ENCODE results near the gene RABEPK.
"Not testable (repeated sequence)": the region's sequence is repeated elsewhere in the genome, so short reads cannot be mapped to it uniquely, and the experiment has no call there.

Gene RABEPK

GRCh38 chr9:125200216-125201047, at the start of gene RABEPK:
TSS of gene RABEPK (plus strand) at chr9:125200542. CDS start at chr9:125203014, 2,472 bp downstream.
- peak; percentile 87 for DNase-seq

- no peak for DNase-seq
Measured at GRCh38 chr9:125151730-125152129, 48.6 kb upstream of the RABEPK start.

GRCh38 chr9:125153712-125154367, 46.5 kb upstream of the RABEPK start:
- no peak for DNase-seq

GRCh38 chr9:125156551-125156950, 43.8 kb upstream of the RABEPK start:
- no peak for DNase-seq

- DNase-seq, result no peak
Measured at GRCh38 chr9:125160750-125161149, 39.6 kb upstream of the RABEPK start.

GRCh38 chr9:125161284-125161918, 38.9 kb upstream of the RABEPK start:
- no peak for DNase-seq

- DNase-seq, result not testable (repeated sequence)
Measured at GRCh38 chr9:125162891-125163290, 37.5 kb upstream of the RABEPK start.

GRCh38 chr9:125166762-125167161, 33.6 kb upstream of the RABEPK start:
- no peak for DNase-seq

GRCh38 chr9:125169895-125170294, 30.4 kb upstream of the RABEPK start:
- DNase-seq, result no peak

- DNase-seq, result no peak
Measured at GRCh38 chr9:125172031-125172755, 28.1 kb upstream of the RABEPK start.

GRCh38 chr9:125176636-125177035, 23.7 kb upstream of the RABEPK start:
- no peak for DNase-seq

- no peak for DNase-seq
Measured at GRCh38 chr9:125177888-125178287, 22.5 kb upstream of the RABEPK start.

- not testable (repeated sequence) for DNase-seq
Measured at GRCh38 chr9:125179776-125180175, 20.6 kb upstream of the RABEPK start.

- no peak for DNase-seq
Measured at GRCh38 chr9:125180876-125181275, 19.5 kb upstream of the RABEPK start.

GRCh38 chr9:125181756-125182155, 18.6 kb upstream of the RABEPK start:
- DNase-seq, result not testable (repeated sequence)

- DNase-seq, result no peak
Measured at GRCh38 chr9:125183054-125183453, 17.3 kb upstream of the RABEPK start.

- DNase-seq, result no peak
Measured at GRCh38 chr9:125183561-125183960, 16.8 kb upstream of the RABEPK start.

- DNase-seq, result no peak
Measured at GRCh38 chr9:125189011-125189360, 11.4 kb upstream of the RABEPK start.

GRCh38 chr9:125189361-125190289, 10.7 kb upstream of the RABEPK start, which contains the start of gene PPP6C:
TSS of gene PPP6C (minus strand) at chr9:125189803. CDS start at chr9:125189718, 85 bp downstream.
- peak; percentile 95 for DNase-seq

GRCh38 chr9:125190361-125190801, 10.0 kb upstream of the RABEPK start:
- no peak for DNase-seq

- DNase-seq, result not testable (repeated sequence)
Measured at GRCh38 chr9:125194466-125194865, 5.9 kb upstream of the RABEPK start.

- DNase-seq, result not testable (repeated sequence)
Measured at GRCh38 chr9:125195591-125195990, 4.8 kb upstream of the RABEPK start.
